ENCODE measurements around the gene RER1.
"Not testable (repeated sequence)": the region's sequence is repeated elsewhere in the genome, so short reads cannot be mapped to it uniquely, and the experiment has no call there.

The RER1 gene

DNA sequence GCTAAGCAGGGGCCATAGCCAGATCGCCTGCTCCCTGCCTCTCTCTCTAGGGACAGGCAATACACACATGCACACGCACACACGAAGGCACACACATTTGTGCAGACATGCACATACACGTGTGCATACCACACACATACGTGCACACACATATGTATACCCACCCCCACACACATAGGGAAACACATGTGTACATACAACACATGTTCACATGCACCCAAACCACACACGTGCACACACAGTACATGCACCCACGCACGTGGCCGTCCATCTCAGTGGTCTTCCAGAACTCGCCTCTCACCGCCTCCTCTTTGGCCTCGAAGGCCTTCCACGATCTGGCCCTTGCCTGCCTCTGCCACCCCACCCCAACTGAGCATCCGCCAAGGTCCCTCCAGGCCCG is 46.0 kb downstream of the RER1 start:
- Histone ChIP-seq H3K36me3 (ENCODE audit: insufficient read depth) (no peaks in the 10 kb centered on the region), H3K4me2 (no peak overlapping the region), H3K27ac (no peak overlapping the region), H3K4me3 (IDR thresholded peaks at IDR 0.05; ENCODE audit: insufficient read depth, low read depth, low read length) (no peak overlapping the region), H3K9ac (no peak overlapping the region), H4K20me1 (ENCODE audit: insufficient read depth) (no peaks in the 10 kb centered on the region), H3K79me2 (ENCODE audit: insufficient read depth, low read depth) (no peaks in the 10 kb centered on the region), H3K27me3 (ENCODE audit: insufficient read depth, low read depth) (peaks cover 78% of the 10 kb centered on the region), H2AFZ (ENCODE audit: low read depth) (no peak overlapping the region), H3K4me1 (ENCODE audit: low read depth, poor library complexity, severe bottlenecking) (peaks cover 15% of the 10 kb centered on the region)
- no peak for TF ChIP-seq CTCF (conservative IDR thresholded peaks at IDR 0.05; ENCODE audit: low read depth, low read length)

DNA sequence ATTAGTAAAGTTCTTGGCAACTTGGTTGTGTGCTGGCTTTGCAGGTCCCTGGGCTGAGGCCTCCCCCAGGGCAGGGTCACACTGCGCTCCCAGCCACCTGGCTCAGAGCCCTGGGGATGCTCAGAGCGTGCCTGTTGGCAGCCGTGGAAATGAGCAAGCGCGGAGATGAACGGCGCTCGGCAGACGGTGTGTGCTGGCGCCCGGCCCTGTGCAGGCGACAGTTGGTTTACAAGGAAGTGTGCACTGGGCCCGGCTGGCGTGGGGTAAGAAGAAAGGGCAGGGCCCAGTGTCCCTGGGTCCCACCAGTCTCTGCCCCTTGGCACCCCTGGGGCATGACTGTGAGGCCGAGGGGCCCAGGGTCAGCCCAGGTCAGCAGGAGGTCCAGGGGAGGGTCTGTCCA is 46.4 kb downstream of the RER1 start:
- Histone ChIP-seq H3K79me2 (ENCODE audit: insufficient read depth, low read depth) (no peaks in the 10 kb centered on the region), H3K27me3 (ENCODE audit: insufficient read depth, low read depth) (peaks cover 78% of the 10 kb centered on the region), H3K4me2 (no peak overlapping the region), H3K4me1 (ENCODE audit: low read depth, poor library complexity, severe bottlenecking) (peaks cover 15% of the 10 kb centered on the region), H3K36me3 (ENCODE audit: insufficient read depth) (no peaks in the 10 kb centered on the region), H3K9ac (no peak overlapping the region), H3K27ac (no peak overlapping the region), H3K4me3 (IDR thresholded peaks at IDR 0.05; ENCODE audit: insufficient read depth, low read depth, low read length) (no peak overlapping the region), H2AFZ (ENCODE audit: low read depth) (no peak overlapping the region), H4K20me1 (ENCODE audit: insufficient read depth) (no peaks in the 10 kb centered on the region)
- no peak for TF ChIP-seq CTCF (conservative IDR thresholded peaks at IDR 0.05; ENCODE audit: low read depth, low read length)

- H3K27ac ChIP-seq, result no peak overlapping the region
- no peak overlapping the region for H3K4me3 ChIP-seq (IDR thresholded peaks at IDR 0.05; ENCODE audit: insufficient read depth, low read depth, low read length)
- peaks cover 73% of the 10 kb centered on the region for H3K27me3 ChIP-seq (ENCODE audit: insufficient read depth, low read depth)
- H3K79me2 ChIP-seq (ENCODE audit: insufficient read depth, low read depth), result no peaks in the 10 kb centered on the region
- H3K36me3 ChIP-seq (ENCODE audit: insufficient read depth), result no peaks in the 10 kb centered on the region
- no peak overlapping the region for H2AFZ ChIP-seq (ENCODE audit: low read depth)
- no peak for TF ChIP-seq CTCF (conservative IDR thresholded peaks at IDR 0.05; ENCODE audit: low read depth, low read length)
- H4K20me1 ChIP-seq (ENCODE audit: insufficient read depth), result no peaks in the 10 kb centered on the region
- H3K4me2 ChIP-seq, result no peak overlapping the region
- peaks cover 15% of the 10 kb centered on the region for H3K4me1 ChIP-seq (ENCODE audit: low read depth, poor library complexity, severe bottlenecking)
- H3K9ac ChIP-seq, result no peak overlapping the region
These were observed 47.0 kb downstream of the RER1 start for GRCh38 chr1:2438641-2439040.

- Histone ChIP-seq H3K4me2 (peak overlapping the region; percentile 54; the same call in 1 of the 2 replicates), H3K4me3 (IDR thresholded peaks at IDR 0.05; ENCODE audit: insufficient read depth, low read depth, low read length) (no peak overlapping the region), H3K27me3 (ENCODE audit: insufficient read depth, low read depth) (peaks cover 71% of the 10 kb centered on the region), H3K4me1 (ENCODE audit: low read depth, poor library complexity, severe bottlenecking) (peaks cover 15% of the 10 kb centered on the region), H3K79me2 (ENCODE audit: insufficient read depth, low read depth) (no peaks in the 10 kb centered on the region), H4K20me1 (ENCODE audit: insufficient read depth) (no peaks in the 10 kb centered on the region), H3K36me3 (ENCODE audit: insufficient read depth) (no peaks in the 10 kb centered on the region), H2AFZ (ENCODE audit: low read depth) (0 out of 2 replicates have a peak overlapping the region, but pooled peaks have one; percentile 22), H3K9ac (no peak overlapping the region), H3K27ac (no peak overlapping the region)
- no peak for TF ChIP-seq CTCF (conservative IDR thresholded peaks at IDR 0.05; ENCODE audit: low read depth, low read length)
These were observed 47.7 kb downstream of the RER1 start for GRCh38 chr1:2439369-2439768.

DNA sequence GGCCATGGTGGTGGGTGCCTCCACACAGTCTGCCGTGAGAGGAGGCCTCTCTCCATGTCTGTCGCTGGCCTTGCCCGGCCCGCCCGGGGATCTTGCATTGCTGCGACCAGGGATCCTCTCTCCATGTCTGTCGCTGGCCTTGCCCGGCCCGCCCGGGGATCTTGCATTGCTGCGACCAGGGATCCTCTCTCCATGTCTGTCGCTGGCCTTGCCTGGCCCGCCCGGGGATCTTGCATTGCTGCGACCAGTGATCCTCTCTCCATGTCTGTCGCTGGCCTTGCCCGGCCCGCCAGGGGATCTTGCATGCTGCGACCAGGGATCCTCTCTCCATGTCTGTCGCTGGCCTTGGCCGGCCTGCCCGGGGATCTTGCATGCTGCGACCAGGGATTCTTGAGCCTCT is 48.7 kb downstream of the RER1 start:
- H3K27ac ChIP-seq; H3K79me2 ChIP-seq (ENCODE audit: insufficient read depth, low read depth); H3K4me3 ChIP-seq (IDR thresholded peaks at IDR 0.05; ENCODE audit: insufficient read depth, low read depth, low read length); H3K4me2 ChIP-seq; H3K9ac ChIP-seq; H4K20me1 ChIP-seq (ENCODE audit: insufficient read depth); H2AFZ ChIP-seq (ENCODE audit: low read depth); H3K36me3 ChIP-seq (ENCODE audit: insufficient read depth): not testable (repeated sequence)
- H3K27me3 ChIP-seq (ENCODE audit: insufficient read depth, low read depth), result peaks cover 71% of the 10 kb centered on the region
- H3K4me1 ChIP-seq (ENCODE audit: low read depth, poor library complexity, severe bottlenecking), result peaks cover 15% of the 10 kb centered on the region
